ENCODE data around the gene KATNA1.

DNA sequence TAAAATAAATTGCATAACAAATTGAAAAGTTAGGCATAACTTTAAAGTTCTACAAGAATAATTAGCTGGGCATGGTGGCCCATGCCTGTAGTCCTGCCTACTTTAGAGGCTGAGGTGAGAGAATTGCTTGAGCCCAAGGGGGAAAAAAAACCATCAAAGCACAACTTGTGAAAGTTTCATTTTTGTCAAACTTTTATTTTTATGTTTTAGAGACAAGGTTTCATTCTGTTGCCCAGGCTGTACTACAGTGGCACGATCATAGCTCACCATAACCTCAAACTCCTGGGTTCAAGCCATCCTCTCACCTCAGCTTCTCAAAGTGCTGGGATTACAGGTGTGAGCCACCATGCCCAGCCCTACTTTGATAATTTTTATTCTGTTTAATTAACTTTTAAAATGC, 14.2 kb downstream of the KATNA1 start:
- TF ChIP-seq CTCF (IDR thresholded peaks at IDR 0.05) (no peak), POLR2A (IDR thresholded peaks at IDR 0.05) (no peak)

All from testis (tissue), 2 donors.